Psoas muscle (tissue), 8 donors: ENCODE results near the gene DBNDD1. TPM values are rescaled to one million over a fixed set of nuclear protein-coding genes. Genes with fewer than 3 reads are reported as not detected.
A peak's percentile ranks its signal among the peaks of the same experiment; 100 is the strongest.

Experiments
- ATAC-seq, 4 donors: fragments of 200-7000 bp; cut with Tn5 transposase; one replicate each; pipeline ENCODE4 v1.9.1; 2020; ENCODE audit warnings: moderate library complexity in 3 of 4, mild to moderate bottlenecking in 2 of 4
- DNase-seq, 2 donors: peaks; one replicate each; pipeline ENCODE4 v3.0.0-alpha.2; 2020
- H3K27ac ChIP-seq: fragments of 200-600 bp; one replicate; pipeline ENCODE4 v1.8.0; 2022
- H3K27me3 ChIP-seq, 3 donors: fragments of 200-600 bp in 1 of 3; one replicate each; pipeline versions ENCODE4 v1.6.1 to v1.8.0; 2013 to 2022; ENCODE audit warnings: low read length in 2 of 3, mild to moderate bottlenecking in 2 of 3, moderate library complexity in 1 of 3; ENCODE audit not compliant: insufficient read depth in 3 of 3
- H3K36me3 ChIP-seq, 2 donors: fragments of 200-600 bp in 1 of 2; one replicate each; pipeline versions ENCODE4 v1.6.1 to v1.8.0; 2013 to 2022; ENCODE audit warnings: low read depth in 1 of 2, mild to moderate bottlenecking in 1 of 2, moderate library complexity in 1 of 2; ENCODE audit not compliant: insufficient read depth in 1 of 2
- H3K4me1 ChIP-seq: fragments of 200-600 bp; one replicate; pipeline ENCODE4 v1.8.0; 2022
- H3K4me3 ChIP-seq: fragments of 200-600 bp; one replicate; pipeline ENCODE4 v1.8.0; 2022; ENCODE audit warnings: mild to moderate bottlenecking
- H3K9me3 ChIP-seq: fragments of 200-600 bp; one replicate; pipeline ENCODE4 v1.8.0; 2022
- CTCF ChIP-seq: fragments of 200-600 bp; IDR thresholded peaks from one replicate; pipeline ENCODE4 v1.8.0; 2022; ENCODE audit warnings: antibody characterized with exemption
- WGBS, 3 donors: extraction: QIAGEN DNeasy Blood & Tissue Kit; methylation state at CpG; one replicate each; pipeline versions ENCODE4 v1.1.6 to v1.1.7; 2013; 5-methylcytosine and 5-hydroxymethylcytosine counted together
- intact Hi-C, 2 donors: fragments of 100-400 bp; cut with DNase I; formaldehyde crosslinking; loops; one replicate each; pipeline versions ENCODE4 v1.11.0 to v1.14.2; 2022
- polyA plus RNA-seq, 3 donors: library from polyadenylated mRNA; stranded (reverse); fragments of 200-250 nt; gene quantifications; one replicate each; pipeline ENCODE4 v1.2.3, GENCODE V29; 2013
- total RNA-seq, 4 donors: library from RNA; stranded (reverse); fragmentation: NEBNext Ultra II Directional in 2 of 4; extraction: Animal tissue kit (Norgen Biotek cat#: 25700) in 2 of 4; gene quantifications; one replicate each; pipeline versions ENCODE4 v1.2.1 to v1.2.4, GENCODE V29; 2021 to 2023
- donor health status: healthy with polysubstance abuse.
- donor health status: DM: no; HTN: no; CAD: no; lungs with moderate emphysema.
- donor health status: Bipolar disorder and iron deficiency.
- donor health status: healthy.
- donor health status: DM: yes; HTN: yes; CAD: no.
- donor health status: DM: no; HTN: no; CAD: no.
- donor health status: DM: no; HTN: no; CAD: no.
- donor health status: DM: yes; HTN: yes; CAD: no.

DBNDD1 gene
- total and polyA plus RNA-seq, 7 donors = 14.1 to 37.8 (median 20.2) TPM

- Histone ChIP-seq H3K27me3 (no peaks in the 10 kb centered on the region), H3K4me1 (peaks cover 10% of the 10 kb centered on the region), H3K36me3 (peaks cover 0 to 52% of the 10 kb centered on the region in 2 donors), H3K4me3 (no peak overlapping the region), H3K9me3 (no peaks in the 10 kb centered on the region), H3K27ac (no peak overlapping the region)
- WGBS, 3 donors = 88 to 93% (median 90%) methylated on average over 20 of the region's 20 CpGs
- intact Hi-C loops = no loop called here
- no peak for ATAC-seq
- DNase-seq = peak in 1 of 2 donors; percentile 47
- no peak for TF ChIP-seq CTCF
Observed at GRCh38 chr16:90043526-90043925, 24.3 kb upstream of the DBNDD1 start.

GRCh38 chr16:90042946-90043514, 23.8 kb upstream of the DBNDD1 start:
- Histone ChIP-seq H3K9me3 (no peaks in the 10 kb centered on the region), H3K27ac (no peak overlapping the region), H3K4me3 (no peak overlapping the region), H3K27me3 (no peaks in the 10 kb centered on the region), H3K4me1 (peaks cover 10% of the 10 kb centered on the region), H3K36me3 (peaks cover 0 to 57% of the 10 kb centered on the region in 2 donors)
- ATAC-seq (no peak), DNase-seq (peak in 1 of 2 donors; percentile 29)
- TF ChIP-seq CTCF = no peak
- WGBS, 3 donors = 76 to 85% (median 81%) methylated on average over 19 of the region's 19 CpGs
- intact Hi-C loops = no loop called here

- ATAC-seq (no peak), DNase-seq (peak in 1 of 2 donors; percentile 32)
- Histone ChIP-seq H3K27me3 (no peaks in the 10 kb centered on the region), H3K9me3 (no peaks in the 10 kb centered on the region), H3K27ac (no peak overlapping the region), H3K36me3 (peaks cover 2 to 68% of the 10 kb centered on the region in 2 donors), H3K4me1 (peaks cover 5% of the 10 kb centered on the region), H3K4me3 (no peak overlapping the region)
- intact Hi-C loops = no loop called here
- WGBS, 3 donors = 86 to 92% (median 89%) methylated on average over 16 of the region's 16 CpGs
- TF ChIP-seq CTCF = no peak
Observed at GRCh38 chr16:90041896-90042473, 22.7 kb upstream of the DBNDD1 start.

GRCh38 chr16:90040152-90041023, 21.1 kb upstream of the DBNDD1 start:
- H3K4me1 ChIP-seq = no peaks in the 10 kb centered on the region
- intact Hi-C loops = no loop called here
- ATAC-seq (no peak), DNase-seq (peak in 1 of 2 donors; percentile 35)
- H3K27ac ChIP-seq = no peak overlapping the region
- H3K4me3 ChIP-seq = no peak overlapping the region
- no peaks in the 10 kb centered on the region for H3K27me3 ChIP-seq
- peaks cover 2 to 84% of the 10 kb centered on the region in 2 donors for H3K36me3 ChIP-seq
- 94 to 95% (median 94%) methylated on average over 29 of the region's 29 CpGs for WGBS, 3 donors
- no peaks in the 10 kb centered on the region for H3K9me3 ChIP-seq
- no peak for TF ChIP-seq CTCF
